Fibroblast of skin of left biceps (primary cell): ENCODE measurements around the gene MTFP1.
"Not testable (repeated sequence)": the region's sequence is repeated elsewhere in the genome, so short reads cannot be mapped to it uniquely, and the experiment has no call there.

Experiments used
- DNase-seq, 2 experiments: peaks; one replicate each; pipeline ENCODE4 v3.0.0-alpha.2; 2013; ENCODE audit warnings: low read depth in 2 of 2

The MTFP1 gene

DNA sequence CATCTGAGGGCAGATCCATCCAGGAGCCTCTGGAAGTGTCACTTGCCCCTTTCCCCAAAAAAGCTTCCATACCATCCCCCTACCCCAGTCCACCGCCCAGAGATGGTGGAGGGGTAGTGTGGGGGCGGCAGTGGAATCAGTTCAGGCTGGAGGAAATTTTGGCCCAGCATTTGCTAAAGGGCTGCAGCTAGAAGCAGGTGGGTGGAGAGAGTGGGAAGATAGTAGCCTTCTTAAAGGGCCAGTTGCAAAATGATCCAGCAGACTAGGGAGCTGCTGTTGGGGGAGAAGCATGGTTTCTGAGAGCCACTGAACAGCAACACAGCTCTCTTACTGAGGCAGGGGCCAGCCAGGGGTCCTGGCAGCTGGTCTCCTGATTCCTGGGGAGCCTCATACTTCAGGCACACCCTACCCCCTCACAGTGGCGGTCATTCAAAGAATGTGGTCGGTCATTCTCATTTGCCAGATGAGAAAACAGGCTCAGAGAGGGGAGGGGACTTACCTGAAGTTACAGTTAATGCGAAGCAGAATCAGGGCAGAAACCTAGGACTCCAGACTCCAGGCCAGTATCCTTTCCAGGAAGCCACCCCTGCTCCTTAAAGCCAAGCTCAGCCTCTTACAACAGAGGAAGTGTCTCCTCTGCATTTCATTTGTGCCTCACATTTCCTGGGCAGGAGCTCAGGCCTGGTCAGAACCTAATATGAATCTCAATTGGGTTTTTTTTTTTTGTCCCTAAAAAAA, 23.4 kb upstream of the MTFP1 start:
- DNase-seq = no peak

DNA sequence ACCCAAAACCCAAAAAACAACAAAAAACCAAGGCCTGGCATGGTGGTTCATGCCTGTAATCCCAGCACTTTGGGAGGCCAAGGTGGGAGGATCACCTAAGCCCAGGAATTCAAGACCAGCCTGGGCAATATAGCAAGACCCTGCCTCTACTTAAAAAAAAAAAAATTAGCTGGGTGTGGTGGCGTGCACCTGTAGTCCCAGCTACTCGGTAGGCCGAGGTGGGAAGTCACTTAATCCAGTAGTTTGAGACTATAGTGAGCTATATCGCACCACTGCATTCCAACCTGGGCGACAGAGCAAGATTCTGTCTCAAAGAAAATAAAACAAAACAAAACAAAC, 22.8 kb upstream of the MTFP1 start:
- not testable (repeated sequence) for DNase-seq

DNA sequence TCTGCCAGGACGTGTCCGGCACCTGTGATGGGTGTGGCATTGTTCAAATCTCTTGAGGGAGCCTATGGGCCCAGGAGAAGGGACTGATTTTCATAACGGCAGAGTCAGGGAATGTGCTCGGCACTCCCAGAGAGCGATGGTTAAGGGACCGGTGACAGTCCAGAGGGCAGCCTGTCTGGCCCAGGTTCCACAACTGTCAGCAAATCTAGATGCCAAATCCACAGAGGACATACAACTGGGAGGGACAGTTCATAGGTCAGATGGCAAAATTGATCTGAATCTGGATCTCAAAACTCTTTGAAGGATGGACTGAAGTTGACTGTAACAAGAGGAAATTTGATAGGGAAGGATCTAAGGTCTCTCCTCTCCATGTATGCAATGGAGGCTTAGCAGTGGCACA, 21.3 kb upstream of the MTFP1 start:
- DNase-seq = no peak

DNA sequence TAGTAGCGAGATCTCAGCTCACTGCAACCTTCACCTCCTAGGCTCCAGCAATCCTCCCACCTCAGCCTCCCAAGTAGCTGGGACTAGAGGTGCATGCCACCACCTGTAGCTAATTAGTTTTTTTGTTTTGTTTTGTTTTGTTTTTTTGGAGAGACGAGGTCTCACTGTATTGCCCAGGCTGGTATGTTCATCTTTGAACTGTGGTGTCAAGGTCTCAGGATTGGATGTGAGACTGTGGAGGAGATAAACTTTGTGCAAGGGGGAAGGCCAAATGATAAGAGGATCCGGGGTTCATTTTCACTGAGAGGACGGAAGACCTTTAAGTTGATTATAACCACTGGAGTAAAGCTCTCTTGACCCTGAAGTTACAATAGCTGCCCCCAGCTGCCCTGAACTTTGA, 19.8 kb upstream of the MTFP1 start:
- DNase-seq = no peak

DNA sequence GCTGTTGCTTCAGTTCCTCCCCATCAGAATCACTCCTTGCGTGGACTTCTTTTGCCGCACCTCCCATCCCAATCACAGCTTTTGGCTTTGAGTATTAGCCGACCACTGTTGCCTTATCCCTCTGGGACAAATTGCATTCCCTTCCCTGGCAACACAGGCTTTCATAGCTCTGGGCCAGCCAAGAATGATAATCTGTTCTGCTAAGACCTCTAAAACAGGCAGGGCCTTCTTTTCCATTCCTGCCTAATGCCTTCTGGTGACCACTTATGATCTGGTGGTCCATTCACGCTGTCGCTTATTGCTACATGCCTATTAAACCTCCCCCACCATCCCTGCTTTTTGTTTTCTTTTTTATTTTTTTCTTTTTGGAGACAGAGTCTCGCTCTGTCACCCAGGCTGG, 19.2 kb upstream of the MTFP1 start:
- no peak for DNase-seq

DNA sequence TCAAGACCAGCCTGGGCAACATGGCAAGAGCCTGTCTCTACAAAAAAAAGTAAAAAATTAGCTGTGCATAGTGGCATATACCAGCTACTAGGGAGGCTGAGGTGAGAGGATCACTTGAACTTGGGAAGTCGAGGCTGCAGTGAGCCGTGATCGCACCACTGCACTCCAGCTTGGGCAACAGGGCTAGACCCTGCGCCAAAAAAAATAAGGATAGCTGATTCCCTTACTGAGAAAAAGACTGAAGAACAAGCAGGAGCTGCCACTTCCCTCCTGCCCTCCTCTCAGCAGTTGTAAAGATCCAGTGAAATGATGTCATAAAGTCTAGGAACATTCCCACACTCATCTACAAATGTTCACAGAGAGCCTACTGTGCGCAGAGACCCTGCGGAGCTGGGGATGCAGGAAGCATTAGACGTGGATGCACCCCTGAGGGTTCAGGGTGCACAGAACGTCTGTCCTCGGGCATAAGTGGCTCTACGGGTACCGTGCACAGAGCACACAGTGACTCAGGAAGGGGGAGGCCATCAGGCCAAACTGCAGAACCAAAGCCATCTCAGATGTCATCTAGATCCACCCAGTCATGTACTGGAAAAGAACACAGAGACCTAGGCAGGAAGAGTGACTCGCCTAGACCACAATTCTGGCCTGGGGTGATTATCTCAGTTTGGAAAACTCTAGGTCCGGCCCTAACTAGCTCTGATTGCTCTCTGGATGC, 17.0 kb upstream of the MTFP1 start:
- DNase-seq = no peak

DNA sequence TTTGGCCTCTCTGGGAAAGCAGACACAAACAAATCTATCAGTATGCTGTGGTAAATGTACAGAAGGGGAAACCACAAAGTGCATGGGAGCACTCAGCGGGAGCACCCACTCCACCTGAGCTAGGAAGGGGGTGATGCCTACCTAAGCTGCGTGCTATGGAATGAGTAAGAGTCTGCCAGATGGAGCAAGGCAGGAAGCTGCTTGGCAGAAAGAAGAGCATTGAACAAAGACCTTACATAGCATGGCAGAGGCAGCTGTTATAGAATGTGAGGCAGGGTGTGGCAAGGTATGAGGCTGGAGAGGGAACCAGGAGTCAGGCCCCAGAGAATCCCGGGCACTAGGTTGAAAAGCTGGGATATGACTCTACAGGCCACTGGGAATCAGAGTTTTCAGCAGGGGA, 13.8 kb upstream of the MTFP1 start:
- DNase-seq = no peak

DNA sequence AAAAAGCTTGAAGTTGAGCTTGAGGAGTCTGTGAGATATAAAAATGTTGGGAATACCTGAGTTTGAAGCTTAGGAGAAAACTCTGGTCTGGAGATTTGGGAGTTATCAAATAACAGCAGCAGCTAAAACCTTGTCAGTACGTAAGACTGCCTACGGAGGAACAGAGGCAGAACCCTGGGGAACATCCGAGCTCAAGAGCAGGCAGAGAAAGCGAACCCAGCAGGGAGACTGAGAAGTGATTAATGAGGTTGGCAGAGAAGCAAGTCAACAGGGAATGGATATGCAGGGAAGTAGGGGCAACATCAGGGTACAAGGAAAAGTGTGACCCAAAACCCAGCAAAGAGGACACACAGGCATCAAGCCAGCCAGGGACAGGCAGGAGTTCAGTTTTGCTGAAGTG, 12.6 kb upstream of the MTFP1 start:
- no peak for DNase-seq

DNA sequence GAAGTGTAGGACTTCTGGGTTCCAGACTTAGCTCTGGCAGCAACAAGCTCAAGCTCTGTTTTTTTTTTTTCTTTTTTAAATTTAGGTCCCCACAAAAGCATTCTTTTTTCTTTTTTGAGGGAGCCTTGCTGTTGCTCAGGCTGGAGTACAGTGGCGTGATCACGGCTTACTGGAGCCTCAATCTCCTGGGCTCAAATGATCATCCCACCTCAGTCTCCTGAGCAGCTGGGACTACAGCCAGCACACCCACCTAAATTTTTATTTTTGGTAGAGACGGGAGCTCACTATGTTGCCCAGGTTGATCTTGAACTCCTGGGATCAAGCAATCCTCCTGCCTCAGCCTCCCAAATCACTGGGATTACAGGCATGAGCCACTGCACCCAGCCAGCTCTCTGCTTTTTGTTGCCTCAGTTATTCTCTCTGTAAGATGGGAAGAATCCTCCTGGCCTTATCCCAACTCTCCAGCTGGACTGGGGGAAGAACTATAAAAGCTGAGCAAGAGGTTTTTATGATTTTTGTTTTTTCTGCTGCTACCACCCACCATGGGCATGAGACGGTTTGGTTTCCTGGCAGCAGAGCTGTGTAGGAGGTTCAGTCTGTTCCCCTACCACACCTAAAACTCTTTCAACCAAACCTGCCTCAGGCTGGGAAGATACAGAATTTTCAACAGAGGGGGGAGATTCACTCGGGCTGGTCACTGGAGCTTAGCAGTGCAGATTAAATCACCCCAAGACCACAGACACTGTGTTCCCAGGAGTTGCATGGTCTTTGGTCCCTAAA, 11.6 kb upstream of the MTFP1 start:
- no peak for DNase-seq

DNA sequence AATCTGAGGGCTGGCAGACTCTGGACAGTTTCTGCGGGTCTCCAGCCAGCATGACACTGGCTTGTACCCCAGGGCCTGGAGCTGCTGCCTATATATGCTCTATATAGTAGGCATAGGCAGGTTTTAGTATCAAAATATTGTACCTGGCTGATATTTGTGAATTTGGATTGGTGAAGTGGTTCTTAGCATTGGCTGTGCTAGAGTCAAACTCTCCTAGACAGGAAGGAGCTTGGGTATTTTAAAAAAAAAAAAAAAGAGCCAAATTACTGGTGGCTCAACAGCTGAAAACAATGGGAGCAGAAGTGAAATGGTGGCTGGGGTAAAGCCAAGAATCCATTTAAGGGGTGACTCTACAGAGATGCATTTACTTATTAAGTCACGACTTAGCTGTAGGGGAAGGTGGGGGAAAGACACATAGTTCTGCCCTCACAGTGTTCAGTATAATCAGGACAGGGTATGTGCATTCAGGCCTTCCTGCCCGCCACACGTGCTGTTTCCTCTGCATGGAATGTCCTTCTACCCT, 11.0 kb upstream of the MTFP1 start:
- DNase-seq = no peak

DNA sequence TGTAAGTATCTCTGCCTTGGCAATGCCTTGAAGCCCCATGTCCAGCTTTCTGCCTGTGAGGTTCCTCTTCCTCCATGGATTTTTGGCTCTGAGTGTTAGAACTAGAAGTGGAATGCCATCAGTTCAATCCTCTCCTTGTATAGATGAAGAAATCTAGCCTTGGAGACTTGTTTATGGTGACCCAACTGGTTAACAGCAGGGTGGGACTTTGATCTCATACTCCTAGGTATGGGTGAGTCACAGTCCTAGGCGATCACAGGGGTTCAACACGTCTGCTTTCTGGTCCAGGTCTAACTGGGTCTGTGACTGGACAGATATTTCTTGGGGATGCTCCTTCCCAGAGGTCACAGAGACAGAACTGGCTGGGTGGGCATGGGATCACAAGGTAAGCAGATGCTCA, 9.2 kb upstream of the MTFP1 start:
- no peak for DNase-seq

DNA sequence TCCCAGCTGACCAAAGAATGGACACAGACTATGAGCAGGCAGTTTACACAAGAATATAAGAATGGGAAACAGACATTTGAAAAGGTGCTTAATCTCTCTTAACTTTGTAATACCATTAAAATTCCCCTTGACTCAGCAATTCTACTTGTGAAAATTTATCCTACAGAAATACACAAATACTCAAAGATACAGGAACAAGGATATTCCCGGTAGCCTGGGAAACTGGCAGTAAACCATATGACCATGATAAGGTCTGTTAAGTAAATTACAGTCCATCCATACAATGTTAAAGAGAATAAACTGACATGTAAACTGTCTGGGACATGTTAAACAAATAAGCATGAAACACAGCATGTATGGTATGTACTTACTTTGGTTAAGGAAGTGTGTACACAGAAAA, 8.7 kb upstream of the MTFP1 start:
- DNase-seq = no peak

DNA sequence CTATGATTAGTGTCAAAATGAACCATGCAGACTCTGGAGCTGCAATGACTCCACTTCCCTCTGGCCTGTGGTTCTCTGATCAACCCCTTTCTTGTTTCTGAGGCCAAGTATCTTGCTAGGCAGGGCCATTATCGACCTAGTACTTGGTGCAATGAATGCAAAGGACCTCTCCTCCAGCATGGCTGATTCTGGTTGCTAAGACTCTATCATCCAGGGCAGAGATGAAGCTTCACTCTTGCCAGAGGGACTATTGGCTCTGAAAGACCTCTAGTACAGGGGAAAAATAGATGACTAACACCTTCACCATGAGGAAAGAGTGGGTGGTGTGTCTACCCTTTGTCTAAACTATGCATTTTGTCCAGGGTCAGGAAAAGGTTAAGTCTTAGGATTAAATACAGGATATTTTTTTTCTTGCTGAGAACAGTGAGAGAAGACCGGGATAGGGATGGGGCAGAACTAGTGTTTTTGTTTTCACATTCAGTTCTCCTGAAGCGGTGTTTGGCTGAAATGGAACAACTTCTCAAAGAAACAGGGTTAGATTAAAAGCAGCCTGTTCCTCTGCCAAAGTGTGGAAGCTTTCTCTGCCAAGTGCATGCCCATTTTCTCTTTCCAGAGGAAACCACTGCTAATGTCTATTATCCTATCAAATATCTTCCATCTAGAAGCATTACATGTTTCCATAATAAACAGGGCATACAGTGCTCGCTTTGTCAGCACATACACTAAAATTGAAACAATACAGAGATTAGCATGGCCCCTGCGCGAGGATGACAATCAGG, 5.0 kb upstream of the MTFP1 start:
- DNase-seq = no peak

DNA sequence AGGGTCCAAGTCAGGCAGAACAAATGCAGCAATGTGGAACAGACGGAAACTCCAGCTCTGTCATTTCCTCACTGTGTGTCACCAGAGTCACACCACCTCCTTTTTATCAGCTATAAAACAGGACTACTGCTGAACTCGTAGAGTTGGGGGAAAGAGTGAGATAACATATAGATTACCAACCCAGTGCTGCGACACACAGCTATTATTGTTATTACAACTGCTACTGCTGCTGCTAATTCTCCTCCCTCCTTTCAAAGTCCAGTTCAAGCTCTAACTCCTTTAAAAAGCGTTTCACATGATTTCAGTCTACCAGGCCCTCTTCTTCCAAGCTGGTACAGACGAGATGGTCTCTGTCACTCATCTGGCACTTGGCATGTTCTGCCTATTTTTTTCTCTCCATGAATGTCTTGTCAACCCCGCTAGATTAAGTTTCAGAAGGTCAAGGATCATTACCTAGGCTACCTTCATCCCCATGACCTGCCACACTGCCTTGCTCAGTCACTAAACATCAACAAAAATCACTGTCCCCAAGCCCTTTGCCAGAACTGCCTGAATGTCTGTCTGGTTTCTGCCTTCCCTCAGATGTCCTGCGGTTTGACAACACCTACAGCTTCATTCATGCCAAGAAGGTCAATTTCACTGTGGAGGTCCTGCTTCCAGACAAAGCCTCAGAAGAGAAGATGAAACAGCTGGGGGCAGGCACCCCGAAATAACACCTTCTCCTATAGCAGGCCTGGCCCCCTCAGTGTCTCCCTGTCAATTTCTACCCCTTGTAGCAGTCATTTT, 3.7 kb upstream of the MTFP1 start:
- no peak for DNase-seq

DNA sequence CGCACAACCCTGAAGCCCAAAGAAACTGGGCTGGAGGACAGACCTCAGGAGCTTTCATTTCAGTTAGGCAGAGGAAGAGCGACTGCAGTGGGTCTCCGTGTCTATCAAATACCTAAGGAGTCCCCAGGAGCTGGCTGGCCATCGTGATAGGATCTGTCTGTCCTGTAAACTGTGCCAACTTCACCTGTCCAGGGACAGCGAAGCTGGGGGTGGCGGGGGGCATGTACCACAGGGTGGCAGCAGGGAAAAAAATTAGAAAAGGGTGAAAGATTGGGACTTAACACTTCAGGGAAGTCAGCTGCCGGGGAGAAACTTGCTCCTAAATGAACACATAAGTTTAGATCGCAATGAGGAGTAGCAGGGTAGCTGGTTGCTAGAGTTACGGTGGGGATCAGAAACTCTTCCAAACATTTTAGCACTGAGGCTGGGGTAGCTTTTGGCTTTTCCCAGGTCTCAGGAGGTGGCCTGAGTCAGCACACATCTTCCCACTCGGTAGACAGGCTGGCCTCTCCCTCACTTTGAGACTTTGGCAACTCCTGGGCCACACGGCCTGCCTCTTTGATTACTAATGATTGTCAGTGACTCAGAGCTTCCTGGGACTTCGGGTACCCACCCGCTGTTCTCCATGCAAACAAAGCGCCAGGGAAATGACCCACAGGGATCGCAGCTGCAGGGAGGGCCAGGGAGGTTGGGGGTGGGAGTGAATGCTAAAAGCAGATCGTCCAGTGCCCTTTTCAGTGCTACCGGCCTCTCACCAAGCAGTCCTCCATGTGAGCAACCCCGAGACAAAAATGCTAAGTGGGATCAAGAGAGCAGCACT, 2.9 kb upstream of the MTFP1 start:
- peak; percentile 54 to 55 for DNase-seq

DNA sequence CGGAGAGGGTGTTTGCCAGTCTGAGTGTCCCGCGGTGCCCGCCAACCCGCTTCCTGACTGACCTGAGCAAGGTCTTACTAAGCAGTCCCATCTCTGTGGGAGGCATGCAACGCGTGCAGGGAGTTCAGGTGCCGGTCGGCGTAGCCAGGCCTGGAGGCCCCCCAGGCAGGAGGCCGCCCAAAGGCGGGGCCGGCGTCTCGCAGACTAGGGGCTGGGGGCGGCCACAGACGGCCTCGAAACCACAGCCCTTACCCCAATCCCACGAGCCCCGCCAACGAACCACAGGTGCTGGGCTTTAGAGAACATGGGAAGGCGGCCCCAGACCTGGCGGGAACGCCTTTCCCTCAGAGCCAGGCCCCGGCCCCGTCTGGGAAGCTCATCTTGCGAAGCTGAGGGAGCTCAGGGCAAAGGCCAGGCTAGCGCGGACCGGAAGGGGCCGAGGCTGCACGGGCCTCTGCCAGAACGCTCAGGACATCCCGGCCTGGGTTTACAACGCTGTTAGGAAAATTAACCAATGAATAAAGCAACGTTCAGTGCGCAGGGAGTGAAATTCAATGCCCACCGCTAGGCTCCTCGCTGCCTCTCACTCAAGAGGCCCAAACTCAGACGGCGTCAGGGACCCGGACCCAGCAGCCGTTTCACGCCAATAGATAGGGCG, 2.1 kb upstream of the MTFP1 start:
- DNase-seq = no peak

DNA sequence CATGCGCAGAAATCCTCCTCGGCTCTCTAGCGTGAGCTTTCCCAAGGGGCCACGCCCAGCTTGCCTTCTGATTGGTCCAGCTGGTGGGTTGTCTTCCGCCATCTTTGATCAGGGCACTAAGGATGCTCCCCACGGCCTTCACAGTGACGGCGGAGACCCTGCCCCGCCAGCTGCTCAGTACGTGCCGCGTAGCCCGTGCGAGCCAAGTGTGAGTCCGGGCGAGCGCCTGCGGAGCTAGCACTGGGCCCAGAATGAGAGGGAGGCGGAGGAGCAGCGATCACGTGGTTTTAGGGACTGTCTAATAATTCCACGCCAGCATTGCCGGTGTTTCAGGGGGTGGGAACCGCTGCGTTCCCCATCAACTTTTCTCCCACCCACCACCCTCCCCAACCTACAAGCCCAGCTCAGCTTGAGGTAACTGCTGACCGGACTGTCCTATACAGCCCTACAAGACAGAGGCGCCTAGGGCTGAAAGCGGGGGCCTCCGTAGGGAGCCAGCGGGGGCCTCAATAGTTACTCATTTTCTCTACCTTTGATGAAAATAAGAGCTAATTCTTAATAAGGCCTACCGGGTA, 1.5 kb upstream of the MTFP1 start:
- DNase-seq = peak; percentile 99 to 100

DNA sequence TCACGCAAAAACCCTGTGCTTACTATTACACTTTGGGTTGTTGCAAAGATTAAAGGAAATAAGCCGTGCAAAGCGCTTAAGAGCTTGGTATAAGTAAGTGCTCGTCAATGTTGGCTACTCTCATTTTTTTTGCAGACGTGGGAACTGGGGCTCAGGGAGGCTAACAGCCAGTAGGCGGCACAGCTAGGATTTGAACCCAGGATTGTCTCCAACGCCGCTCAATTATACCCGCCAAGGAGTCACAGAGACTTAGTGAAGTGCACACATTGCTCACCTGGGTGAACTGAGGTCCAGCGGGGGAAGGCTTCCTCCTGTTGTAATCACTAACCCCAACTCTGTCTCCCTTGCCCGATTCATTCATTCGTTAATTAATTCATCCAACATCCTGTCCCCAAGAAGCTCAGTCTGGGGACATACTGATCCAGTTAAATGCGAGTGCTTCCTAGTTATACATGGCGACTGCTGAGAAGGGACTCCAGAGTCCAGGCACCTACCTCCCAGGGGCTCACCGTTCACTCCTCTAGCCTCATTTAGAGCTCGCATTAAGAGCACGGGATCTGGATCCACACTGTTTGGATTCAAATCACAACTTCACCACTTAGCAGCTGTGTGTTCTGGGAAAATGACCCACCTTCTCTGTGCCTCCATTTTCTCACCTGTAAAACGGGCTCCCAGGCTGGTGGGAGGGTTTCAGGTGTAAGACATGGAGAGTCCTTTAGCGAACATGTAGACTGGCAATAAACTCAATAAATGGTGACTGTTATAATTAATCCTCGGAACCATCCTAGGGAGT, 838 bp upstream of the MTFP1 start:
- DNase-seq = no peak

DNA sequence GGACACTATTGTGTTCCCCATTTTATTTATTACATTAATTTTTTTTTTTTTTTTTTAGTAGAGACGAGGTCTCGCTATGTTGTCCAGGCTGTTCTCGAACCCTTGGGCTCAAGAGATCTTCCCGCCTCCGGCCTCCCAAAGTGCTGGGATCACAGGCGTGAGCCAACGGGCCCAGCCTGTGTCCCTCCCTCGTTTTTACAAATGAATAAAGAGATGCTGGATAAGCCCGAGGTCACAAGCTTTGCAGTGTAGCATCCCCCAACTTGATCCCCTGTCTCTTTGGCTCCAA, 297 bp upstream of the MTFP1 start:
- no peak for DNase-seq
